GM12891 (cell line): Measurements from ENCODE around the gene ELOVL6.

Experiments
- POLR2A ChIP-seq: IDR thresholded peaks from 2 replicates; pipeline ENCODE4 v1.6.1; 2011; ENCODE audit warnings: low read depth, low read length, control low read depth
- POU2F2 ChIP-seq: IDR thresholded peaks from 2 replicates; pipeline ENCODE4 v1.6.1; 2011; ENCODE audit warnings: low read depth, mild to moderate bottlenecking, control low read depth, low read length, moderate library complexity

- TF ChIP-seq POLR2A (no peak), POU2F2 (no peak)
Observed at GRCh38 chr4:110059556-110060191, 138.7 kb downstream of the ELOVL6 start.
